HS-5 (cell line): ENCODE measurements around the gene CRADD.
"Not testable (repeated sequence)": the region's sequence is repeated elsewhere in the genome, so short reads cannot be mapped to it uniquely, and the experiment has no call there.

Experiments
- DNase-seq: peaks from one replicate; pipeline ENCODE4 v3.0.0-alpha.2; 2012; ENCODE audit warnings: low read depth

The CRADD gene

DNA sequence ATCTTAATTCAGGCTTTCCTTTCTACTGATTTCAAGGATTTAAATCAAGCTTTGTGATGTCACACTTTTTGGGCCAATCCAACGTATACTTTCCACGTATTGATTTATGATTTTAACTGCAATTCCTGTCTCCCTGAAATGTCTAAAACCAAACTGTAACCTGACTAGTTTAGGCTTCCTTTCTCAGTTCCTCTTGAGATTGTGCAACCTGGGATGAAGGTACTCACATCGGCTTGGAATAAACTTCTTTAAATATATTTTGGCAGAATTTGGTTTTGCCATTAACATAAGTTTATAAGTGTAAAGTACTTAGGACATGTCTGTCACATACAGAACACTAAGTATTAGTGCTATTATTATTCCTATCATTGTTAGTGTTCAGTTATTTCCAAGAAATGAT, 224.6 kb downstream of the CRADD start:
- DNase-seq = no peak

DNA sequence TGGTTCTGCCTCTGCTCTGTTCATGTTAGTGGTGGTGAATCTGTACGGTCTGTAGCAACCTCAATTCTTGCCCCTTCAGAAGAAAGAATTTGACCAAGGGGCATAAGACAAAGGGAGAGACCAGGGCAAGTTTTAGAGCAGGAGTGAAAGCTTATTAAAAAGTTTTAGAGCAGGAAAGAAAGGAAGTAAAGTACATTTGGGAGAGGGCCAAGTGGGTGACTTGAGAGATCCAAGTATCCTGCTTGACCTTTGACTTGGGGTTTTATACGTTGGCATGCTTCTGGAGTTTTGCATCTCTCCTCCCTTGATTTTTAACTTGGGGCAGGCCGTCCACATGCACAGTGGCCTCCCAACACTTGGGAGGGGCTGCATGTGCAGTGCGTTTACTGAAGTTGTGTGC, 225.0 kb downstream of the CRADD start:
- no peak for DNase-seq

- DNase-seq = no peak
Measured at GRCh38 chr12:93902736-93903562, 225.8 kb downstream of the CRADD start.

GRCh38 chr12:93904124-93904523, 226.9 kb downstream of the CRADD start:
- no peak for DNase-seq

DNA sequence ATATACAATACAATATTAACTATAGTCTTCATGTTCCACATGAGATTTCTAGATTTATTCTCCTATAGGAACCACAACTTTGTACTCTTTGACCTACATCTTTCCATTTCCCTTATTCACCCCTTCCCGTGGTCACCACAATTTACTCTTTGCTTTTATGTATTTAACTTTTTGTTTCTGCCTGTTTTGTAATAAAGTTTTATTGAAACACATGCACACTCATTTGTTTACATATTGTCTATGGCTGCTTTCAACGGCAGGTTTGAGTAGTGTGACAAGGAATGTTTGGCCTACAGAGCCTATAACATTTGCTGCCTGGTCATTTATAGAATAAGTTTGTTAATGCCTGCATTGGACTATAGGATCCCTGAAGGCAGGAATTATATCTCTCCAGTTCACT, 231.1 kb downstream of the CRADD start:
- no peak for DNase-seq

GRCh38 chr12:93908846-93909567, 231.8 kb downstream of the CRADD start:
- peak; percentile 39 for DNase-seq

DNA sequence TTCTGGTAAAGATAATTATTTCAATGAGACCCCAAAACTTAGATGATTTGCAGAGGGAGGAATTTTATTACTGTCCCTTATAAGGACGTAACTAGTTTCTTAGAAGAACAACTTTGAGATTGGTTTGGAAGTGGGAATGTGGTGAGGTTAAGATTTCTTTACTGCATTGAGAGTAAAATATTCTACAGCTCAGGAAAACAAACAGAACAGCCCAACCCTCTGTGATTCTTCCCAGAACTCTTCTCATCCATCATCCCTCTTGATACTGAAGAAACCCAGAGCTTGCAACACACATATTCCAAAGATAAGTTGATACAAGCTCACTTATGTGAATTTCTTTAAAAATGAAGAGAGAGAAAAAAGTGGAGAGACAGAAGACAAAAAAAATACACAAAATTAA, 234.2 kb downstream of the CRADD start:
- no peak for DNase-seq

DNA sequence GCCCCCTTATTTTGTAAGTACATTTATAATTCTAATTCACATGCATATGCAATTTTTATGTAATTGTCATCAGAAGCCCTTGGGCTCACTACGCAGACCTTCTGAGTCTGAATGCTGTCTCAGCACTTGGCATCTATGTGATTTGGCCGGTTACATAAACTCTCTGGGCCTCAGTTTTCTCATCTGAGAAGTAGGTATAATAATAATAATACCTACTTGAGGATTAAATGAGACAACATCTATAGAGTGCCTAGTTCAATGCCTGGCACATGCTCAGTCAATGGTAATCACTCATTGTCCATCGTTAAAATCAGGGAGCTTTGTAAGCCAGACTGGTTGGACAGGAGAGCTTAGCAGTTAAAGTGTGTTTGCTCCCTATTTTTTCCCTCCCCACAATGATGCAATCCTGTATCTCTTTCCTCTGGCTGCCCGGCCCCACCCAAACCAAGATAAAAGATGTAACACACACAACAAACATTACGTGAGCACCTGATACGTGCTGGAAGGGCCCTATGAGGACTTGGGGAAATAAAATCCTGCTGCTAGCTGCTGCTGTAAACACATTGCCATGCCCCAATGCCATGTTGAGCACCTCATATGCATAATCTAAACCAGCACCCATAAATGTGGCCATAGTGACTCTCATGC, 235.0 kb downstream of the CRADD start:
- DNase-seq = no peak

GRCh38 chr12:93913845-93914244, 236.7 kb downstream of the CRADD start:
- DNase-seq = peak; percentile 66

DNA sequence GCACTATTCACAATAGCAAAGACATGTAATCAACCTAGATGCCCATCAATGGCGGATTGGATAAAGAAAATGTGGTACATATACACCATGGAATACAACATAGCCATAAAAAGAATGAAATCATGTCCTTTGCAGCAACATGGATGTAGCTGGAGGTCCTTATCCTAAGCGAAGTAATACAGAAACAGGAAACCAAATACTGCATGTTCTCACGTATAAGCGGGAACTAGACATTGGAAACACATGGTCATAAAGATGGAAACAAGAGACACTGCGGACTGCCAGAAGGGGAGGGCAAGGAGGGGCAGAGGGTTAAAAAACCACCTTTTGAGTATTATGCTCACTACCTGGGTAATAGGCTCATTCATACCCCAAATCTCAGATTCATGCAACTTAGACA, 237.1 kb downstream of the CRADD start:
- DNase-seq = no peak

GRCh38 chr12:93915411-93915810, 238.2 kb downstream of the CRADD start:
- DNase-seq = no peak

GRCh38 chr12:93916402-93916801, 239.2 kb downstream of the CRADD start:
- DNase-seq = no peak

GRCh38 chr12:93918262-93918661, 241.1 kb downstream of the CRADD start:
- no peak for DNase-seq

DNA sequence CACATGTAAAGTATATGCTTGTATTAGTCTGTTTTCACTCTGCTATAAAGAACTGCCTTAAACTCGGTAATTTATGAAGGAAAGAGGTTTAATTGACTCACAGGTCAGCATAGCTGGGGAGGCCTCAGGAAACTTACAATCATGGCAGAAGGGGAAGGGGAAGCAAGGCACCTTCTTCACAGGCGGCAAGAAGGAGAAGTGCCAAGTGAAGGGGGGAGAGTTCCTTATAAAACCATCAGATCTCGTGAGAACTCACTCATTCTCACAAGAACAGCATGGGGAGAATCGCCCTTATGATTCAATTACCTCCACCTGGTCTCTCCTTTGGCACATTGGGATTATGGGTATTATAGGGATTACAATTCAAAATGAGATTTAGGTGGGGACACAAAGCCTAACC, 241.7 kb downstream of the CRADD start:
- DNase-seq = no peak

DNA sequence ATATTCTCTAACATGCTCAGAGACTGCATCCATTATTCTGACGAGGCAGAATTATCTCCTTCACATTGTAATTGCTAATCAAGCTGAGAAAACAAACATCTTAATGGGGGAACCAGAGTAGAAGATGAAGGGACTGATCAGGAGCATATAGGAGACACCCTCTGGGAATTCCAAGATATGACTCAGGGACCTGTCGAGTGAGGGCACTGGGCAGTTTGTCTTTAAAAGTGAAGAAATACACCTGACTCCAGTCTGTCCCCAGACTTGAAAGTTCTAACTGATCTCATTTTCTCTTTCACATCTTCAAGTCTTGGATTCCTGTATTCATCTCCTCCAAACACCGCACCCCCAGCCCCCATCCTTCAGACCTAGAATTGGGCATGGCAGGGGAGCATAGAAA, 244.3 kb downstream of the CRADD start:
- no peak for DNase-seq

- DNase-seq = no peak
Measured at GRCh38 chr12:93922583-93923006, 245.4 kb downstream of the CRADD start.

DNA sequence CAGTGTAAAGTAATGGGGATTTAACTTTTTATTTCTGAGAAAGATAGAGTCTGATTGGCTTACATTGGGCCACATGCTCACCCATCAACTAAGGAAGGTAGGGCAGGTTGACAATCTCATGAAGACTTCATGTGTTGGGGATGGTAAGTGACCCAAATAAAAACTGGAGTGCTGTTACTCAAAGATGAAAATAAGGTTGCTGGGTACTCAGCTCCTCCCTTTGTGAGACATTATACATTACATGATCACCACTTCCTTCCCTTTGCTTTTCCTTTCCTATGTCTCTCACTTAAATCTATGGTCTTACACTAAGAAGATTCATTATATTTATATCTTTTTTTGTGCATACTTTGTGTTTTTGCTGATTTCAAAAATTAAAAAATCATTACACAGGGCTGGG, 247.2 kb downstream of the CRADD start:
- DNase-seq = no peak

DNA sequence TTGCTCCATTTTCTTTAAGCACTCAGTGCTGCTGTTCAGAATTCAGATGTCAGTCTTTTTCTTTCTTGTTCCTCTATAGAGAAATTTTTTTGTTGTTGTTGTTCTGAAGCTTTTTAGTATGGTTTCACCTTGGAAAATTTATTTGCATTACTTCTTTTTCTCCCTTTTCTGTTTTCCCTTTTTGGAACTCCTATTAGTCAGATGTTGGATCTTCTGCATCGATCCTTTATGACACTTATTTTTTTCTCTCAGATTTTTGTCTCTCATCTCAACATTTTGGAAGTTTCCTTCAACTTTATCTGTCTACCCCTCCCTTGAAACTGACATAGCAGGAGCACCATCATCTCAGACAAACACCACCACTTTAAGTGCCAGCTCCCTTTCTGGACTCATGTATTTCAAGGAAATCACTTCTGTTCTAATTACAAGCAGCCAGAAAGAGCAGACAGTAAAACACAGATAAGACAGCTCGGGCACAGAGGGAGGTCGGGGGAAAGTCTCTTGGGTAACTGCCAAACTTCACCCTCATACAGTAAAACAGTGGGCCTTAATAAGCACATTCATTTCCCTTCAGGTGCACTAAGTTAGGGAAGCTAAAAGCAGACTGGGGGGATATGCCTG, 248.5 kb downstream of the CRADD start:
- DNase-seq = no peak

DNA sequence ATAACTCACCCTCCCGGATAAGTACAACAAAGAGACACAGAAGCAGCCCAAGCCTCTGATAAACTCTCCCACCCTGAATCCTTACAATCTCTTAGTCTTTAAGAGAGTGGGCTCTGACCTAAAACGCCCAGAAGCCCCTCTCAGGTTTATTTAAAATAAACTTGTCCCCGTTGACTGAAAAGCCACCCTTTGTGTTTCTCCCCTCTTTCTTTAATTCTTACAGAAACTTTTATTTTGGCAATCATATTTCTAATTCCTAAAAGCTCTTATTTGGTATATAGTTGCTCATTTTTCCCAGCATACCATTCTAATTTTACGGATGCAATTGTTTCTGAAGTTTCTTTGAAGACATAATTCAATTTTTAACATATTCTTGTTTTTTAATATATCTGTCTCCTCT, 249.1 kb downstream of the CRADD start:
- no peak for DNase-seq

DNA sequence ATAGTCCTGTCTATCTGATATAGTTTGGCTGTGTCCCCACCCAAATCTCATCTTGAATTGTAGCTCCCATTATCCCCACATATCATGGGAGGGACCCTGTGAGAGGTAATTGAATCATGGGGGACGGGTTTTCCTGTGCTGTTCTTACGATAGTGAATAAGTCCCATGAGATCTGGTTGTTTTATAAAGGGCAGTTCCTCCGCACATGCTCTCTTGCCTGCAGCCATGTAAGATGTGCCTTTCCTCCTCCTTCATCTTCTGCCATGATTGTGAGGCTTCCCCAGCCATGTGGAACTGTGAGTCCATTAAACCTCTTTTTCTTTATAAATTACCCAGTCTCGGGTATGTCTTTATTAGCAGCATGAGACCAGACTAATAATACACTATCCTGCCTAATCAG, 251.9 kb downstream of the CRADD start:
- DNase-seq = not testable (repeated sequence)

DNA sequence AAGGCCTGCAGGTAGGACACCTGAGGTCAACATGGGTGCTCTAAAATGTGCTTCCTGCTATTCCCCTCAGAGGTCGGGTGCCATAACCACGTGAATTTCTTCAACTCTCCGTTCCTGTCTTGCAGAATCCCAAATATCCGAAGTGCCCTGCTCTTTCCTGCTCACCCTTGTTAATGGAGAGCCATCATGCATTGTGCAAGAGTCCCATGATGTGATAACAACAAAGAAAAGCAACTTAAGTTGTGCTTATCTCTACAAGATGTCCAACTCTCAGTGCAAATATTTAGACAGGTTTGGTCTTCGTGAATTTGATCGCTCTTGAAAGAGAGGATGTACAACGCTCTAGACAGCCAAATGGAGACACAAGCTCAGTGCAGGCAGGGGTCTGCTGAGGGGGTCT, 260.6 kb downstream of the CRADD start:
- no peak for DNase-seq

DNA sequence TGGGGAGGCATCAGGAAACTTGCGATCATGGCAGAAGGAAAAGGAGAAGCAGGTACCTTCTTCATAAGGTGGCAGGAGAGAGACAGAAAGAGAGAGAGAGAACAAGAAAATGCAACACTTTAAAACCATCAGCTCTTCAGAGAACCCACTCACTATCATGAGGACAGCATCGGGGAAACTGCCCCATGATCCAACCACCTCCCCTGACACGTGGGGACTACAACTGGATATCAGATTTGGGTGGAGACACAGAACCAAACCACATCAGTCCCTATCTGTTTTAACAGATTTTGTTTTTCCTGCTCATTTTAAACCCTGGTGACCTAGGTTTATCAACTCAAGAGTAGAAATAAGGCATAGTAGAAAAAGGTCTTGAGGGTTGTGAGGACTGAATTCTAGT, 261.1 kb downstream of the CRADD start:
- DNase-seq = no peak

- no peak for DNase-seq
Measured at GRCh38 chr12:93938931-93939330, 261.8 kb downstream of the CRADD start.
